HPDE6-E6E7 (cell line): ENCODE measurements around the gene MRPL12.
"Not testable (repeated sequence)": the region's sequence is repeated elsewhere in the genome, so short reads cannot be mapped to it uniquely, and the experiment has no call there.

Experiments
- DNase-seq: peaks from one replicate; pipeline ENCODE4 v3.0.0; 2011; ENCODE audit warnings: missing footprints; ENCODE audit errors: extremely low spot score

The MRPL12 gene

GRCh38 chr17:81716674-81716996, 13.5 kb downstream of the MRPL12 start:
- no peak for DNase-seq

GRCh38 chr17:81717049-81717765, 14.0 kb downstream of the MRPL12 start:
- DNase-seq = no peak

- no peak for DNase-seq
Measured at GRCh38 chr17:81717766-81718089, 14.6 kb downstream of the MRPL12 start.

GRCh38 chr17:81719410-81720266, 16.5 kb downstream of the MRPL12 start:
- DNase-seq = no peak

- DNase-seq = no peak
Measured at GRCh38 chr17:81720267-81721071, 17.3 kb downstream of the MRPL12 start.

GRCh38 chr17:81722184-81723120, 19.3 kb downstream of the MRPL12 start:
- no peak for DNase-seq

GRCh38 chr17:81723651-81724209, 20.6 kb downstream of the MRPL12 start:
- no peak for DNase-seq

GRCh38 chr17:81725439-81725838, 22.3 kb downstream of the MRPL12 start:
- no peak for DNase-seq

GRCh38 chr17:81726004-81726403, 22.8 kb downstream of the MRPL12 start:
- DNase-seq = no peak

- DNase-seq = no peak
Measured at GRCh38 chr17:81727324-81728031, 24.3 kb downstream of the MRPL12 start.

- DNase-seq = peak; percentile 97
Measured at GRCh38 chr17:81733507-81734404, 30.6 kb downstream of the MRPL12 start.

- no peak for DNase-seq
Measured at GRCh38 chr17:81734405-81735263, 31.5 kb downstream of the MRPL12 start.

GRCh38 chr17:81735264-81736102, 32.3 kb downstream of the MRPL12 start:
- DNase-seq = peak; percentile 55

GRCh38 chr17:81737947-81738800, 35.0 kb downstream of the MRPL12 start:
- no peak for DNase-seq

- DNase-seq = no peak
Measured at GRCh38 chr17:81738801-81739393, 35.7 kb downstream of the MRPL12 start.

- DNase-seq = not testable (repeated sequence)
Measured at GRCh38 chr17:81739593-81739992, 36.4 kb downstream of the MRPL12 start.
